Measurements from ENCODE around the gene BPTF.

- TF ChIP-seq ZNF664 (tag by site-specific recombination; IDR thresholded peaks at IDR 0.05) (no peak), ZSCAN4 (tag by site-specific recombination; IDR thresholded peaks at IDR 0.05) (no peak), CTCF (tag by site-specific recombination; IDR thresholded peaks at IDR 0.05) (no peak)
Measured at GRCh38 chr17:67785504-67785903, 39.8 kb upstream of the BPTF start.
